ENCODE results near the gene RAB11B. TPM values are rescaled to one million over a fixed set of nuclear protein-coding genes. Genes with fewer than 3 reads are reported as not detected.
A peak's percentile ranks its signal among the peaks of the same experiment; 100 is the strongest.

Gene RAB11B
- total and polyA plus RNA-seq, 2 of the 13 experiments (the other 11 are each of a cell fraction or from before 2014, with no cell fraction given), result 6.0 to 28.4 TPM

GRCh38 chr19:8423817-8424223 lies 33.7 kb downstream of the RAB11B start (continued):
- no peak for TF ChIP-seq ZNF75D (CRISPR knock-in tag; IDR thresholded peaks at IDR 0.05; ENCODE audit: borderline replicate concordance)
- TF ChIP-seq CCDC6 (CRISPR knock-in tag; IDR thresholded peaks at IDR 0.05), result no peak
- no peak for TF ChIP-seq CSRNP2 (CRISPR knock-in tag; conservative IDR thresholded peaks at IDR 0.05; ENCODE audit: low read depth)
- peak; percentile 73 for TF ChIP-seq SKI (IDR thresholded peaks at IDR 0.05; ENCODE audit: partially characterized antibody)
- no peak for TF ChIP-seq MIER2 (CRISPR knock-in tag; IDR thresholded peaks at IDR 0.05)
- no peak for TF ChIP-seq DDIT3 (CRISPR knock-in tag; IDR thresholded peaks at IDR 0.05)
- no peak for TF ChIP-seq EED (CRISPR knock-in tag; IDR thresholded peaks at IDR 0.05)
- TF ChIP-seq SRF (IDR thresholded peaks at IDR 0.05; ENCODE audit: low read depth, low read length), result no peak
- 0 out of 2 replicates have a peak, but pooled peaks have one; percentile 18 for TF ChIP-seq ZNF430 (CRISPR knock-in tag; IDR thresholded peaks at IDR 0.05)
- TF ChIP-seq ZNF431 (CRISPR knock-in tag; IDR thresholded peaks at IDR 0.05; ENCODE audit: borderline replicate concordance, low read depth), result no peak
- no peak for TF ChIP-seq ZBTB34 (CRISPR knock-in tag; IDR thresholded peaks at IDR 0.05)
- TF ChIP-seq HMGA1 (CRISPR knock-in tag; conservative IDR thresholded peaks at IDR 0.05), result no peak
- no peak for TF ChIP-seq FOXO4 (CRISPR knock-in tag; conservative IDR thresholded peaks at IDR 0.05)
- no peak for TF ChIP-seq ZNF414 (CRISPR knock-in tag; IDR thresholded peaks at IDR 0.05)
- no peak for TF ChIP-seq PITX1 (CRISPR knock-in tag; IDR thresholded peaks at IDR 0.05)
- no peak for TF ChIP-seq HNF4A (CRISPR knock-in tag; IDR thresholded peaks at IDR 0.05)
- TF ChIP-seq FOXJ3 (CRISPR knock-in tag; IDR thresholded peaks at IDR 0.05; ENCODE audit: borderline replicate concordance), result no peak
- TF ChIP-seq TGIF2 (CRISPR knock-in tag; IDR thresholded peaks at IDR 0.05), result no peak
- TF ChIP-seq POGK (CRISPR knock-in tag; conservative IDR thresholded peaks at IDR 0.05), result no peak
- no peak for TF ChIP-seq ZNF121 (CRISPR knock-in tag; IDR thresholded peaks at IDR 0.05)
- TF ChIP-seq ZNF572 (CRISPR knock-in tag; IDR thresholded peaks at IDR 0.05), result no peak
- no peak for TF ChIP-seq ZNF225 (CRISPR knock-in tag; IDR thresholded peaks at IDR 0.05)
- TF ChIP-seq NFE2L2 (IDR thresholded peaks at IDR 0.05; ENCODE audit: low read length), result no peak
- no peak for TF ChIP-seq ZNF441 (CRISPR knock-in tag; IDR thresholded peaks at IDR 0.05; ENCODE audit: borderline replicate concordance)
- TF ChIP-seq SNAI1 (CRISPR knock-in tag; IDR thresholded peaks at IDR 0.05; ENCODE audit: borderline replicate concordance), result no peak
- no peak for TF ChIP-seq ZNF180 (CRISPR knock-in tag; IDR thresholded peaks at IDR 0.05; ENCODE audit: borderline replicate concordance, low read depth)
